ENCODE measurements around the gene MEX3D. TPM values are rescaled to one million over a fixed set of nuclear protein-coding genes. Genes with fewer than 3 reads are reported as not detected.

MEX3D gene
- total RNA-seq, 4 donors from 2014 or later, result 2.4 to 7.9 (median 5.3) TPM

GRCh38 chr19:1528596-1529429 is 39.3 kb downstream of the MEX3D start:
- in situ Hi-C loops (cut with MboI; ENCODE audit: low sequenced_read_pairs in 4 of 4), result loop anchor here in 1 of 4 donors (25.0 kb wide), 1 partner anchor 233 kb away; the partner anchor contains the start of gene ONECUT3
- intact Hi-C loops (cut with DNase I; ENCODE audit: low total_unique reads), result no loop called here

GRCh38 chr19:1527650-1528309 is 40.3 kb downstream of the MEX3D start:
- Histone ChIP-seq H3K4me3 (no peak overlapping the region), H3K4me1 (no peaks in the 10 kb centered on the region), H3K27me3 (peaks cover 38 to 54% (median 49%) of the 10 kb centered on the region in 3 donors), H3K36me3 (no peaks in the 10 kb centered on the region), H3K9me3 (no peaks in the 10 kb centered on the region), H3K27ac (no peak overlapping the region)
- ATAC-seq (no peak), DNase-seq (no peak)
- TF ChIP-seq CTCF (IDR thresholded peaks at IDR 0.05 in 4 of 5, conservative IDR thresholded peaks at IDR 0.05 in 1 of 5) (no peak), POLR2A (IDR thresholded peaks at IDR 0.05) (no peak)
- in situ Hi-C loops (cut with MboI; ENCODE audit: low sequenced_read_pairs in 4 of 4) (loop anchor here in 1 of 4 donors (25.0 kb wide), 1 partner anchor 235 kb away; the partner anchor contains the start of gene ONECUT3), intact Hi-C loops (cut with DNase I; ENCODE audit: low total_unique reads) (no loop called here)

More at GRCh38 chr19:1528596-1529429, 39.3 kb downstream of the MEX3D start:
- DNase-seq, result no peak
- Histone ChIP-seq H3K9me3 (no peaks in the 10 kb centered on the region), H3K36me3 (no peaks in the 10 kb centered on the region), H3K27me3 (peaks cover 38 to 48% (median 42%) of the 10 kb centered on the region in 3 donors), H3K4me3 (no peak overlapping the region), H3K4me1 (no peaks in the 10 kb centered on the region), H3K27ac (no peak overlapping the region)
- ATAC-seq, result no peak
- TF ChIP-seq POLR2A (IDR thresholded peaks at IDR 0.05) (no peak), CTCF (IDR thresholded peaks at IDR 0.05 in 4 of 5, conservative IDR thresholded peaks at IDR 0.05 in 1 of 5) (no peak)

DNA sequence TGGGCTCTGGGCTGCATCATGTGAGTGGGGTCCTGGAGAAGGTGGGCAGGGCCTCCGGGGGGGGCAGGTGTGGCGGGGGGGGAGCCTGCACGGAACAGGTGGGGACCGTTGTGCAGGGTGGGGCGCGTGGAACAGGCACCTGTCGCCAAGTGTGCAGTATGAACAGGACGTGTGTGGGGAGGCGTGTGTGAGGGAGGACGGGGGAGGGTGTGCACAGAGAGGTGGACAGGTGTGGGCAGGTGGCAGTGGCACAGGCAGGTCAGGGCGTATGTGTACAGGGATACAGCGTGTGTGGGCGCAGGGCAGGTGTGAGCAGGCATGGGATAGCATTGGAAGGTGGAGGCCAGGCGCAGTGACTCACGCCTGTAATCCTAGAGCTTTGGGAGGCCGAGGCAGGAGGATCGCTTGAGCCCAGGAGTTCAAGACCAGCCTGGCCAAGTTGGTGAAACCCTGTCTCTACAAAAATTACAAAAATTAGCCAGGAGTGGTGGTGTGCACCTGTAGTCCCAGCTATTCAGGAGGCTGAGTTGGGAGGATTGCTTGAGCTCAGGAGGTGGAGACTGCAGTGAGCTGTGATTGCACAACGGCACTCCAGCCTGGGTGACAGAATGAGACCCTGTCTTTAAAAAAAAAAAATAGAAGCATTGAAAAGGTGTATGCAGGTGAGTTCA is 41.0 kb downstream of the MEX3D start:
- DNase-seq, result no peak
- no peak overlapping the region for H3K4me3 ChIP-seq
- ATAC-seq, result no peak
- intact Hi-C loops (cut with DNase I; ENCODE audit: low total_unique reads) (no loop called here), in situ Hi-C loops (cut with MboI; ENCODE audit: low sequenced_read_pairs in 4 of 4) (loop anchor here in 1 of 4 donors (25.0 kb wide), 1 partner anchor 235 kb away; the partner anchor contains the start of gene ONECUT3)
- H3K27me3 ChIP-seq, result peaks cover 38 to 54% (median 49%) of the 10 kb centered on the region in 3 donors
- H3K4me1 ChIP-seq, result no peaks in the 10 kb centered on the region
- no peak overlapping the region for H3K27ac ChIP-seq
- no peaks in the 10 kb centered on the region for H3K9me3 ChIP-seq
- no peaks in the 10 kb centered on the region for H3K36me3 ChIP-seq
- TF ChIP-seq POLR2A (IDR thresholded peaks at IDR 0.05), result no peak
- TF ChIP-seq CTCF (IDR thresholded peaks at IDR 0.05 in 4 of 5, conservative IDR thresholded peaks at IDR 0.05 in 1 of 5), result no peak

DNA sequence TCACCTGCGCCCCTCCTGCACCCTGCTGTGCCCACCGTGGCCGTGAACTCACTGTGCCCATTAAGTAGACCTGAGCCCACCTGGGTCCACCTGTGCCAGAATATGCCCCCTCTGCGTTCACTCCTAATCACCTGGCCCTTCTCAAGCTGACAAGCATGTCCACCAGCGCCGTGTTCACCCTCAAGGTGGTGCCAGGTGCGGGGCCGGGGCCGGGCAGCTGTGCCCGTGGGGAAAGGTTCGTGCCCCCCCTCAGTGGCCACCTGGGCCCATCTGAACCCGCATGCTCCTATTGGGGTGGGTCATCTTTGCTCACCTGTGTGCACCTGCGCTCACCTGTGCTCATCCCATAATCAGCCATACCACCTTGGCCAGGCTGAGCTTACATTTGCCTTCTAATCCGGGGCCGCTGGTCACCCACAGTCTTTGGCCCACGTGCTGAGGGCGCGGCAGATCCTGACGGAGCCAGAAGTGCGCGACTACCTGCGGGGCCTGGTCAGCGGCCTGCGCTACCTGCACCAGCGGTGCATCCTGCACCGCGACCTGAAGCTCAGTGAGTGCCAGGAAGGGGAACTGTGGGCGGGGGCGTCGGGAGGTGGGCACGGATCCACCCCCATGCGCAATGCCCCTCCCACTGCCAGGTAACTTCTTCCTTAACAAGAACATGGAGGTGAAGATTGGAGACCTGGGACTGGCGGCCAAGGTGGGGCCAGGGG is 41.9 kb downstream of the MEX3D start:
- Histone ChIP-seq H3K4me3 (no peak overlapping the region), H3K4me1 (no peaks in the 10 kb centered on the region), H3K36me3 (no peaks in the 10 kb centered on the region), H3K27ac (no peak overlapping the region), H3K27me3 (peaks cover 34 to 54% (median 45%) of the 10 kb centered on the region in 3 donors), H3K9me3 (no peaks in the 10 kb centered on the region)
- DNase-seq, result no peak
- in situ Hi-C loops (cut with MboI; ENCODE audit: low sequenced_read_pairs in 4 of 4), result loop anchor here in 1 of 4 donors (25.0 kb wide), 1 partner anchor 236 kb away; the partner anchor contains the start of gene ONECUT3
- no peak for ATAC-seq
- TF ChIP-seq POLR2A (IDR thresholded peaks at IDR 0.05) (no peak), CTCF (IDR thresholded peaks at IDR 0.05 in 4 of 5, conservative IDR thresholded peaks at IDR 0.05 in 1 of 5) (no peak)
- intact Hi-C loops (cut with DNase I; ENCODE audit: low total_unique reads), result no loop called here
